Trophoblast cell (in vitro differentiated cells and primary cell): ENCODE results near the gene CDKL4.

Experiments
- DNase-seq, 2 donors: peaks; one replicate each; pipeline ENCODE4 v3.0.0-alpha.2; 2016
- H2AFZ ChIP-seq: 2 replicates; pipeline ENCODE4 v1.6.1; 2013; ENCODE audit warnings: low read length, moderate library complexity, mild to moderate bottlenecking; ENCODE audit not compliant: insufficient read depth, poor library complexity
- H2AK5ac ChIP-seq: 2 replicates; pipeline ENCODE4 v1.6.1; 2013; ENCODE audit warnings: mild to moderate bottlenecking, low read length
- H2BK120ac ChIP-seq: 2 replicates; pipeline ENCODE4 v1.6.1; 2013; ENCODE audit warnings: low read length, mild to moderate bottlenecking, moderate library complexity; ENCODE audit not compliant: insufficient read depth, poor library complexity
- H2BK12ac ChIP-seq: 2 replicates; pipeline ENCODE4 v1.6.1; 2013; ENCODE audit warnings: mild to moderate bottlenecking, low read length, moderate library complexity
- H2BK5ac ChIP-seq: 2 replicates; pipeline ENCODE4 v1.6.1; 2013; ENCODE audit warnings: low read length, low read depth, moderate library complexity, mild to moderate bottlenecking; ENCODE audit not compliant: poor library complexity
- H3K14ac ChIP-seq: 2 replicates; pipeline ENCODE4 v1.6.1; 2013; ENCODE audit warnings: mild to moderate bottlenecking, low read length
- H3K18ac ChIP-seq: 2 replicates; pipeline ENCODE4 v1.6.1; 2013; ENCODE audit warnings: mild to moderate bottlenecking, low read length
- H3K23ac ChIP-seq: 2 replicates; pipeline ENCODE4 v1.6.1; 2013; ENCODE audit warnings: low read length
- H3K27ac ChIP-seq: 2 replicates; pipeline ENCODE4 v1.5.1; 2013; ENCODE audit warnings: low read depth, mild to moderate bottlenecking, inconsistent platforms, low read length, moderate library complexity
- H3K27me3 ChIP-seq: 2 replicates; pipeline ENCODE4 v1.6.1; 2013; ENCODE audit warnings: inconsistent platforms, mild to moderate bottlenecking, low read length, moderate library complexity; ENCODE audit not compliant: insufficient read depth
- H3K36me3 ChIP-seq, 2 experiments: 1 replicate in 1 of 2; 2 replicates in 1 of 2; pipeline ENCODE4 v1.6.1; 2013; ENCODE audit warnings: low read length in 2 of 2, mild to moderate bottlenecking in 2 of 2, moderate library complexity in 1 of 2; ENCODE audit not compliant: insufficient read depth in 2 of 2, control insufficient read depth in 1 of 2
- H3K4ac ChIP-seq: 2 replicates; pipeline ENCODE4 v1.6.1; 2013; ENCODE audit warnings: low read depth, mild to moderate bottlenecking, low read length, moderate library complexity
- H3K4me1 ChIP-seq, 2 experiments: 1 replicate in 1 of 2; 2 replicates in 1 of 2; pipeline ENCODE4 v1.6.1; 2013; ENCODE audit warnings: low read length in 2 of 2, mild to moderate bottlenecking in 2 of 2, moderate library complexity in 1 of 2; ENCODE audit not compliant: insufficient read depth in 2 of 2, control insufficient read depth in 1 of 2
- H3K4me2 ChIP-seq: 2 replicates; pipeline ENCODE4 v1.6.1; 2013; ENCODE audit warnings: inconsistent platforms, mild to moderate bottlenecking, low read length, moderate library complexity
- H3K4me3 ChIP-seq: 2 replicates; pipeline ENCODE4 v1.5.1; 2013; ENCODE audit warnings: mild to moderate bottlenecking, low read depth, low read length, inconsistent platforms
- H3K79me1 ChIP-seq: one replicate; pipeline ENCODE4 v1.6.1; 2013; ENCODE audit warnings: low read length
- H3K79me2 ChIP-seq: 2 replicates; pipeline ENCODE4 v1.6.1; 2013; ENCODE audit warnings: low read length, mild to moderate bottlenecking; ENCODE audit not compliant: control insufficient read depth, insufficient read depth, poor library complexity
- H3K9ac ChIP-seq: 2 replicates; pipeline ENCODE4 v1.6.1; 2013; ENCODE audit warnings: mild to moderate bottlenecking, low read length
- H3K9me3 ChIP-seq: 2 replicates; pipeline ENCODE4 v1.6.1; 2013; ENCODE audit warnings: low read depth, mild to moderate bottlenecking, control low read depth, inconsistent platforms, low read length; ENCODE audit not compliant: insufficient read depth
- H4K12ac ChIP-seq: 2 replicates; pipeline ENCODE4 v1.6.1; 2013; ENCODE audit warnings: low read depth, mild to moderate bottlenecking, low read length, moderate library complexity
- H4K8ac ChIP-seq: 2 replicates; pipeline ENCODE4 v1.6.1; 2013; ENCODE audit warnings: low read depth, mild to moderate bottlenecking, low read length, moderate library complexity
- H4K91ac ChIP-seq: one replicate; pipeline ENCODE4 v1.6.1; 2013; ENCODE audit warnings: low read depth, mild to moderate bottlenecking, low read length, moderate library complexity
- WGBS: extraction: QIAGEN DNeasy Blood & Tissue Kit; methylation state at CpG from one replicate; pipeline ENCODE4 v1.1.7; 2013; ENCODE audit warnings: missing lambda C conversion rate; ENCODE audit not compliant: insufficient read length, insufficient coverage; ENCODE audit errors: extremely low coverage; 5-methylcytosine and 5-hydroxymethylcytosine counted together

CDKL4 gene

GRCh38 chr2:39218391-39218790 lies 25.4 kb downstream of the CDKL4 start:
- WGBS = no CpG with 5 or more reads among the region's 5 CpGs
- Histone ChIP-seq H3K14ac (no peak overlapping the region), H2BK120ac (no peak overlapping the region), H3K79me1 (no peaks in the 10 kb centered on the region), H3K4me2 (no peak overlapping the region), H3K4ac (no peak overlapping the region), H3K9ac (no peak overlapping the region), H3K9me3 (no peaks in the 10 kb centered on the region), H2AK5ac (no peak overlapping the region), H3K27ac (no peak overlapping the region), H4K91ac (no peak overlapping the region), H4K12ac (no peak overlapping the region), H4K8ac (no peak overlapping the region), H3K27me3 (no peaks in the 10 kb centered on the region), H3K36me3 (no peaks in the 10 kb centered on the region), H2BK12ac (no peak overlapping the region), H2AFZ (no peak overlapping the region), H3K18ac (no peak overlapping the region), H3K4me1 (no peaks in the 10 kb centered on the region), H2BK5ac (no peak overlapping the region), H3K79me2 (no peaks in the 10 kb centered on the region), H3K4me3 (no peak overlapping the region), H3K23ac (no peak overlapping the region)
- no peak for DNase-seq

- Histone ChIP-seq H3K9me3 (no peaks in the 10 kb centered on the region), H2BK120ac (no peak overlapping the region), H3K4ac (no peak overlapping the region), H3K27me3 (no peaks in the 10 kb centered on the region), H3K36me3 (no peaks in the 10 kb centered on the region), H3K18ac (no peak overlapping the region), H3K23ac (no peak overlapping the region), H3K14ac (no peak overlapping the region), H4K91ac (no peak overlapping the region), H2AK5ac (no peak overlapping the region), H3K4me1 (no peaks in the 10 kb centered on the region), H3K79me1 (no peaks in the 10 kb centered on the region), H3K9ac (no peak overlapping the region), H4K8ac (no peak overlapping the region), H4K12ac (no peak overlapping the region), H2BK12ac (no peak overlapping the region), H3K79me2 (no peaks in the 10 kb centered on the region), H2BK5ac (no peak overlapping the region), H3K4me3 (no peak overlapping the region), H3K4me2 (no peak overlapping the region), H3K27ac (no peak overlapping the region), H2AFZ (no peak overlapping the region)
- no CpG with 5 or more reads among the region's 4 CpGs for WGBS
- no peak for DNase-seq
Observed at GRCh38 chr2:39217192-39217550, 26.6 kb downstream of the CDKL4 start.

DNA sequence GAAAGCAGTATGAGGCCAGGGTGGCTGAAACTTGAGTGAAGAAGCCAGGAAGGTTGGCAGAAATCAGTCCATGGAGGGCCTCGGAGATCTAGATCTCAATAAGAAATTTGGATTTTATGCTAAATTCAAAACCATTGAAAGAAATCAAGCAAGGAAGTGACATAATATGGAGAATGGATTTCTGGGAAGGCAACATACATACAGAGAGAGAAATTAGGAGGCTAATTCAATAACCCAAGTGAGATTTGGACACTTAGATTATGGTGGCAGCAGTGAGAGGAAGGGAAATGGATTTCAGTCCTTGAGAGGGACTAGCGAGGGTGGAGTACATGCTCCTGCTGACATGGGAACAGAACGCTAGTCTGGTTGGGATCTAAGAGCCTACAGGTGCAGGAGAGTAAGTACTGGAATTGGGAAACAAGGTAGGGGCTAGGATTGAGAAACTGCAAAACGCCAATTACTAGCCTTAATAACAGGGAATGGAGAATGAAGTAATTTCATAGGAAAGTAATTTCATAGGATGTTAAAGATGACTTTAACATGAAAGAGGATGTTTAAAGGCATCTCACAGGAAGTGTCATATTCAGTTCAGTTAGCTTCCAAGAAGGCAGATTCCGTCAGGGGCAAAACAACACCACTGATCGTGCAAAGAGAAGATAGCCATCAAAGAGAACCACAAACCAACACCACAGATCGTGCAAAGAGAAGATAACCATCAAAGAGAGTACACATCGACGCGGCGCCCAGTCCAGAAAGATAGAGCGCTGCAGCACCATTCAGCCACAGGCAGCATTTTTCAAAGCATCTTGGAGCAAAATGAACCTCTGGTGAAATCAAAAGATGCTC lies 27.2 kb downstream of the CDKL4 start:
- Histone ChIP-seq H4K8ac (no peak overlapping the region), H3K4me1 (no peaks in the 10 kb centered on the region), H3K9ac (no peak overlapping the region), H3K27ac (no peak overlapping the region), H2BK12ac (no peak overlapping the region), H3K4me3 (no peak overlapping the region), H4K12ac (no peak overlapping the region), H3K23ac (no peak overlapping the region), H3K18ac (no peak overlapping the region), H3K14ac (no peak overlapping the region), H3K27me3 (no peaks in the 10 kb centered on the region), H2BK120ac (no peak overlapping the region), H4K91ac (no peak overlapping the region), H2AFZ (no peak overlapping the region), H3K9me3 (no peaks in the 10 kb centered on the region), H2BK5ac (no peak overlapping the region), H3K79me2 (no peaks in the 10 kb centered on the region), H3K4ac (no peak overlapping the region), H3K36me3 (no peaks in the 10 kb centered on the region), H3K79me1 (no peaks in the 10 kb centered on the region), H2AK5ac (no peak overlapping the region), H3K4me2 (no peak overlapping the region)
- no CpG with 5 or more reads among the region's 12 CpGs for WGBS
- no peak for DNase-seq

DNA sequence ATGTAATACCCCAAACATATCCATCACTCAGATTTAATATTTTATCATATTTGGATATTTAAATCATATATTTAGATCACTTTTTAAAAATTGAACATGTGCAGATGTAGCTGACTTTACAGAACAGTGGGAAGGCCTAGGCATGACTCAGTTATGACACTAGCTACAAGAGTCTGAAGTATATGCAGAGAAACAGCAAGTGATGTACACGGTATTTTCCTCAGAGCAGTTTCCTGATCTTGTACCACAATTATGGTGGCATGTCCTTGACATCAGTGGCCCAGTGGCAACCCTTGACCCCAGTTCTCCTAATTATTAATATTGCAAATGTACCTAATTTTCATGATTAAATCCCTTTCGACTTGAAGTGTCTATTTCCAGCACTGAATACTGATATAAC lies 28.2 kb downstream of the CDKL4 start:
- Histone ChIP-seq H4K12ac (no peak overlapping the region), H3K4me2 (no peak overlapping the region), H3K14ac (no peak overlapping the region), H3K18ac (no peak overlapping the region), H3K9me3 (no peaks in the 10 kb centered on the region), H2BK5ac (no peak overlapping the region), H2AK5ac (no peak overlapping the region), H2AFZ (no peak overlapping the region), H3K9ac (no peak overlapping the region), H3K36me3 (no peaks in the 10 kb centered on the region), H3K27me3 (no peaks in the 10 kb centered on the region), H3K4me3 (no peak overlapping the region), H3K4me1 (no peaks in the 10 kb centered on the region), H4K8ac (no peak overlapping the region), H3K27ac (no peak overlapping the region), H3K79me2 (no peaks in the 10 kb centered on the region), H3K23ac (no peak overlapping the region), H4K91ac (no peak overlapping the region), H2BK120ac (no peak overlapping the region), H2BK12ac (no peak overlapping the region), H3K4ac (no peak overlapping the region), H3K79me1 (no peaks in the 10 kb centered on the region)
- no CpG with 5 or more reads among the region's 2 CpGs for WGBS
- no peak for DNase-seq
